K562 (cell line): ENCODE data around the gene DYNC2I2.

ENCODE experiments used
- ATF3 ChIP-seq, 2 experiments: fragments of 450-650 bp in 1 of 2; sonication (generic) in 1 of 2; formaldehyde crosslinking in 1 of 2; IDR thresholded peaks in 1 of 2; conservative IDR thresholded peaks in 1 of 2; 2 replicates each; pipeline versions ENCODE4 v1.6.1 to v1.8.1; 2016 to 2023; ENCODE audit warnings: mild to moderate bottlenecking in 2 of 2, moderate library complexity in 2 of 2, inconsistent platforms in 1 of 2, missing genetic modification reagents in 1 of 2
- CTCF ChIP-seq, 3 experiments: IDR thresholded peaks in 2 of 3; conservative IDR thresholded peaks in 1 of 3; 2 replicates each; pipeline ENCODE4 v1.5.1; 2011 to 2012; ENCODE audit warnings: low read length in 3 of 3, mild to moderate bottlenecking in 3 of 3, control low read depth in 2 of 3, improper control_type of control experiment in 1 of 3, inconsistent platforms in 1 of 3, low read depth in 1 of 3, mixed read lengths in 1 of 3, moderate library complexity in 1 of 3; ENCODE audit not compliant: insufficient read depth in 2 of 3
- CUX1 ChIP-seq: fragments of 200-800 bp; sonication (Bioruptor generic); IDR thresholded peaks from 2 replicates; pipeline ENCODE4 v1.6.1; 2016; ENCODE audit warnings: missing genetic modification characterization, missing compliant biosample characterization
- EZH2 ChIP-seq: IDR thresholded peaks from 2 replicates; pipeline ENCODE4 v1.6.1; 2012; ENCODE audit warnings: low read depth, mild to moderate bottlenecking, inconsistent platforms, low read length, borderline replicate concordance
- GABPB1 ChIP-seq: sonication (generic); formaldehyde crosslinking; IDR thresholded peaks from 2 replicates; pipeline ENCODE4 v1.8.0; 2022; ENCODE audit warnings: mild to moderate bottlenecking, missing genetic modification reagents
- HDAC2 ChIP-seq: fragments of 450-650 bp; IDR thresholded peaks from 2 replicates; pipeline ENCODE4 v1.6.1; 2016; ENCODE audit warnings: mild to moderate bottlenecking
- HMG20A ChIP-seq: fragments of 450-650 bp; formaldehyde crosslinking; conservative IDR thresholded peaks from 2 replicates; pipeline ENCODE4 v1.4.0; 2020; ENCODE audit warnings: mild to moderate bottlenecking, mixed read lengths
- IRF2 ChIP-seq: sonication (generic); formaldehyde crosslinking; IDR thresholded peaks from 2 replicates; pipeline ENCODE4 v1.8.1; 2022; ENCODE audit warnings: mild to moderate bottlenecking, missing genetic modification reagents
- NRF1 ChIP-seq, 2 experiments: fragments of 450-650 bp; IDR thresholded peaks in 1 of 2; conservative IDR thresholded peaks in 1 of 2; 2 replicates each; pipeline ENCODE4 v1.6.1; 2014; ENCODE audit warnings: mild to moderate bottlenecking in 2 of 2
- POLR2A ChIP-seq: fragments of 450-650 bp; conservative IDR thresholded peaks from 2 replicates; pipeline ENCODE4 v1.6.1; 2016
- POLR2AphosphoS5 ChIP-seq: IDR thresholded peaks from 2 replicates; pipeline ENCODE4 v1.6.1; 2011; ENCODE audit warnings: mild to moderate bottlenecking, low read depth, low read length, moderate library complexity; ENCODE audit not compliant: control insufficient read depth, insufficient read depth
- ZNF239 ChIP-seq: fragments of 250-450 bp; sonication (Bioruptor Pico); IDR thresholded peaks from 2 replicates; pipeline ENCODE4 v1.4.0; 2020; ENCODE audit warnings: mild to moderate bottlenecking

- TF ChIP-seq NRF1 (conservative IDR thresholded peaks at IDR 0.05 in 1 of 2, IDR thresholded peaks at IDR 0.05 in 1 of 2) (no peak), CTCF (IDR thresholded peaks at IDR 0.05 in 2 of 3, conservative IDR thresholded peaks at IDR 0.05 in 1 of 3; ENCODE audit: insufficient read depth in 2 of 3, low read depth in 1 of 3, low read length in 3 of 3) (no peak), POLR2A (no peak), CUX1 (CRISPR knock-in tag) (no peak), GABPB1 (CRISPR knock-in tag) (no peak), IRF2 (CRISPR knock-in tag) (no peak), ZNF239 (CRISPR knock-in tag) (no peak), POLR2AphosphoS5 (no peak), HDAC2 (no peak), EZH2 (no peak), ATF3 (IDR thresholded peaks at IDR 0.05) (no peak), ATF3 (CRISPR knock-in tag; conservative IDR thresholded peaks at IDR 0.05) (no peak), HMG20A (CRISPR knock-in tag) (no peak)
These were observed 44.7 kb upstream of the DYNC2I2 start for GRCh38 chr9:128701227-128701854.
